ENCODE data around the gene TMED9. TPM values are rescaled to one million over a fixed set of nuclear protein-coding genes. Genes with fewer than 3 reads are reported as not detected.
"Not testable (repeated sequence)": the region's sequence is repeated elsewhere in the genome, so short reads cannot be mapped to it uniquely, and the experiment has no call there.

TMED9 gene
- total RNA-seq, 6 experiments from 2014 or later, result 81.8 to 149 (median 133) TPM

GRCh38 chr5:177557796-177558195, 34.2 kb upstream of the TMED9 start:
- no peaks in the 10 kb centered on the region for H3K9me3 ChIP-seq
- H3K27me3 ChIP-seq, result no peaks in the 10 kb centered on the region
- no peaks in the 10 kb centered on the region for H3K36me3 ChIP-seq
- peaks cover 0 to 13% (median 2%) of the 10 kb centered on the region in 4 donors for H3K4me1 ChIP-seq
- H3K4me3 ChIP-seq, result no peak overlapping the region
- ATAC-seq (no peak), DNase-seq (no peak)
- 92% methylated on average over 4 of the region's 5 CpGs for WGBS (ENCODE audit: insufficient coverage, low coverage, low lambda C conversion rate, missing lambda C conversion rate)
- TF ChIP-seq POLR2A (IDR thresholded peaks at IDR 0.05), result no peak
- TF ChIP-seq, protein P1, sequence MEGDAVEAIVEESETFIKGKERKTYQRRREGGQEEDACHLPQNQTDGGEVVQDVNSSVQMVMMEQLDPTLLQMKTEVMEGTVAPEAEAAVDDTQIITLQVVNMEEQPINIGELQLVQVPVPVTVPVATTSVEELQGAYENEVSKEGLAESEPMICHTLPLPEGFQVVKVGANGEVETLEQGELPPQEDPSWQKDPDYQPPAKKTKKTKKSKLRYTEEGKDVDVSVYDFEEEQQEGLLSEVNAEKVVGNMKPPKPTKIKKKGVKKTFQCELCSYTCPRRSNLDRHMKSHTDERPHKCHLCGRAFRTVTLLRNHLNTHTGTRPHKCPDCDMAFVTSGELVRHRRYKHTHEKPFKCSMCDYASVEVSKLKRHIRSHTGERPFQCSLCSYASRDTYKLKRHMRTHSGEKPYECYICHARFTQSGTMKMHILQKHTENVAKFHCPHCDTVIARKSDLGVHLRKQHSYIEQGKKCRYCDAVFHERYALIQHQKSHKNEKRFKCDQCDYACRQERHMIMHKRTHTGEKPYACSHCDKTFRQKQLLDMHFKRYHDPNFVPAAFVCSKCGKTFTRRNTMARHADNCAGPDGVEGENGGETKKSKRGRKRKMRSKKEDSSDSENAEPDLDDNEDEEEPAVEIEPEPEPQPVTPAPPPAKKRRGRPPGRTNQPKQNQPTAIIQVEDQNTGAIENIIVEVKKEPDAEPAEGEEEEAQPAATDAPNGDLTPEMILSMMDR (IDR thresholded peaks at IDR 0.05), result no peak
- no peak overlapping the region for H3K27ac ChIP-seq
- intact Hi-C loops (cut with DNase I), result no loop called here

DNA sequence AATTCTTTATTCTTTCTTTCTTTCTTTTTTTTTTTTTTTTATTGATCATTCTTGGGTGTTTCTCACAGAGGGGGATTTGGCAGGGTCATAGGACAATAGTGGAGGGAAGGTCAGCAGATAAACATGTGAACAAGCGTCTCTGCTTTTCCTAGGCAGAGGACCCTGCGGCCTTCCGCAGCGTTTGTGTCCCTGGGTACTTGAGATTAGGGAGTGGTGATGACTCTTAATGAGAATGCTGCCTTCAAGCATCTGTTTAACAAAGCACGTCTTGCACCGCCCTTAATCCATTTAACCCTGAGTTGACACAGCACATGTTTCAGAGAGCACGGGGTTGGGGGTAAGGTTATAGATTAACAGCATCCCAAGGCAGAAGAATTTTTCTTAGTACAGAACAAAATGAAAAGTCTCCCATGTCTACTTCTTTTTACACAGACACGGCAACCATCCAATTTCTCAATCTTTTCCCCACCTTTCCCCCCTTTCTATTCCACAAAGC, 32.5 kb upstream of the TMED9 start:
- H3K4me1 ChIP-seq; H3K27ac ChIP-seq; DNase-seq; H3K27me3 ChIP-seq; H3K4me3 ChIP-seq; intact Hi-C loops (cut with DNase I); H3K36me3 ChIP-seq; H3K9me3 ChIP-seq; ATAC-seq: not testable (repeated sequence)
- 54% methylated on average over 8 of the region's 8 CpGs for WGBS (ENCODE audit: insufficient coverage, low coverage, low lambda C conversion rate, missing lambda C conversion rate)

- ATAC-seq, result no peak
Observed at GRCh38 chr5:177565046-177565445, 27.0 kb upstream of the TMED9 start.

DNA sequence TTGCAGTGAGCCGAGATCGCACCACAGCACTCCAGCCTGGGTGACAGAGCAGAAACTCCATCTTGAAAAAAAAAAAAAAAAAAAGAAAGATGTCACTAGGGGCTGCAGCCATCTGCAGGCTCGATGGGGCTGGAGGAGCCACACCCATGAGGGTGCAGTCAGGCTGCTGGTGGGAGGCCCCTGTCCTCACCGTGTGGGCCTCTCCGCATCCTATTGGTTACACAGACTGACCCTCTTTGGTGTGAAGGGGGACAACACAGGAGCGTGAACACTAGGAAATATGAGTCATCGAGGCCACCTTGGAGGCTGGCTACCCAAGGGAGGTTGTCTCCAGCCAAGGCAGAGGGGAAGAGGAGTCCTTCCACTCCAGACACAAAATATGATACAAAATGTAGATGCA, 23.7 kb upstream of the TMED9 start:
- no peaks in the 10 kb centered on the region for H3K27me3 ChIP-seq
- H3K27ac ChIP-seq, result no peak overlapping the region
- intact Hi-C loops (cut with DNase I), result no loop called here
- no peaks in the 10 kb centered on the region for H3K4me1 ChIP-seq
- H3K4me3 ChIP-seq, result no peak overlapping the region
- ATAC-seq, result no peak
- WGBS (ENCODE audit: insufficient coverage, low coverage, low lambda C conversion rate, missing lambda C conversion rate), result 59% methylated on average over 5 of the region's 7 CpGs
- no peaks in the 10 kb centered on the region for H3K9me3 ChIP-seq
- TF ChIP-seq, protein P1 (IDR thresholded peaks at IDR 0.05), result no peak
- TF ChIP-seq POLR2A (IDR thresholded peaks at IDR 0.05), result no peak
- H3K36me3 ChIP-seq, result no peaks in the 10 kb centered on the region
- no peak for DNase-seq

More at GRCh38 chr5:177565046-177565445, 27.0 kb upstream of the TMED9 start:
- TF ChIP-seq, protein P1 (IDR thresholded peaks at IDR 0.05), result no peak
- TF ChIP-seq POLR2A (IDR thresholded peaks at IDR 0.05), result no peak
- no peak overlapping the region for H3K27ac ChIP-seq
- no peaks in the 10 kb centered on the region for H3K9me3 ChIP-seq
- no peak for DNase-seq
- H3K4me1 ChIP-seq, result no peaks in the 10 kb centered on the region
- no peak overlapping the region for H3K4me3 ChIP-seq
- no peaks in the 10 kb centered on the region for H3K36me3 ChIP-seq
- H3K27me3 ChIP-seq, result no peaks in the 10 kb centered on the region
- intact Hi-C loops (cut with DNase I), result no loop called here
- WGBS (ENCODE audit: insufficient coverage, low coverage, low lambda C conversion rate, missing lambda C conversion rate), result 62% methylated on average over 8 of the region's 8 CpGs

GRCh38 chr5:177569894-177570293, 22.1 kb upstream of the TMED9 start:
- 68% methylated on average over 2 of the region's 2 CpGs for WGBS (ENCODE audit: insufficient coverage, low coverage, low lambda C conversion rate, missing lambda C conversion rate)
- TF ChIP-seq POLR2A (IDR thresholded peaks at IDR 0.05), result no peak
- TF ChIP-seq, protein P1 (IDR thresholded peaks at IDR 0.05), result no peak
- no peaks in the 10 kb centered on the region for H3K36me3 ChIP-seq

More at GRCh38 chr5:177569894-177570293, 22.1 kb upstream of the TMED9 start:
- H3K4me1 ChIP-seq, result no peaks in the 10 kb centered on the region
- no peaks in the 10 kb centered on the region for H3K9me3 ChIP-seq
- ATAC-seq, result no peak
- H3K27ac ChIP-seq, result no peak overlapping the region
- H3K27me3 ChIP-seq, result no peaks in the 10 kb centered on the region
- DNase-seq, result no peak
- intact Hi-C loops (cut with DNase I), result no loop called here
- no peak overlapping the region for H3K4me3 ChIP-seq
